ENCODE measurements around the gene DIP2B.
A peak's percentile ranks its signal among the peaks of the same experiment; 100 is the strongest.

Gene DIP2B

GRCh38 chr12:50650285-50650684 is 145.5 kb downstream of the DIP2B start:
- TF ChIP-seq, protein P1, sequence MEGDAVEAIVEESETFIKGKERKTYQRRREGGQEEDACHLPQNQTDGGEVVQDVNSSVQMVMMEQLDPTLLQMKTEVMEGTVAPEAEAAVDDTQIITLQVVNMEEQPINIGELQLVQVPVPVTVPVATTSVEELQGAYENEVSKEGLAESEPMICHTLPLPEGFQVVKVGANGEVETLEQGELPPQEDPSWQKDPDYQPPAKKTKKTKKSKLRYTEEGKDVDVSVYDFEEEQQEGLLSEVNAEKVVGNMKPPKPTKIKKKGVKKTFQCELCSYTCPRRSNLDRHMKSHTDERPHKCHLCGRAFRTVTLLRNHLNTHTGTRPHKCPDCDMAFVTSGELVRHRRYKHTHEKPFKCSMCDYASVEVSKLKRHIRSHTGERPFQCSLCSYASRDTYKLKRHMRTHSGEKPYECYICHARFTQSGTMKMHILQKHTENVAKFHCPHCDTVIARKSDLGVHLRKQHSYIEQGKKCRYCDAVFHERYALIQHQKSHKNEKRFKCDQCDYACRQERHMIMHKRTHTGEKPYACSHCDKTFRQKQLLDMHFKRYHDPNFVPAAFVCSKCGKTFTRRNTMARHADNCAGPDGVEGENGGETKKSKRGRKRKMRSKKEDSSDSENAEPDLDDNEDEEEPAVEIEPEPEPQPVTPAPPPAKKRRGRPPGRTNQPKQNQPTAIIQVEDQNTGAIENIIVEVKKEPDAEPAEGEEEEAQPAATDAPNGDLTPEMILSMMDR (IDR thresholded peaks at IDR 0.05; ENCODE audit: control insufficient read depth, extremely low read depth, insufficient read depth): no peak
- DNase-seq (ENCODE audit: low read depth): no peak
- H3K4me3 ChIP-seq (ENCODE audit: low read depth, low read length): no peak overlapping the region

DNA sequence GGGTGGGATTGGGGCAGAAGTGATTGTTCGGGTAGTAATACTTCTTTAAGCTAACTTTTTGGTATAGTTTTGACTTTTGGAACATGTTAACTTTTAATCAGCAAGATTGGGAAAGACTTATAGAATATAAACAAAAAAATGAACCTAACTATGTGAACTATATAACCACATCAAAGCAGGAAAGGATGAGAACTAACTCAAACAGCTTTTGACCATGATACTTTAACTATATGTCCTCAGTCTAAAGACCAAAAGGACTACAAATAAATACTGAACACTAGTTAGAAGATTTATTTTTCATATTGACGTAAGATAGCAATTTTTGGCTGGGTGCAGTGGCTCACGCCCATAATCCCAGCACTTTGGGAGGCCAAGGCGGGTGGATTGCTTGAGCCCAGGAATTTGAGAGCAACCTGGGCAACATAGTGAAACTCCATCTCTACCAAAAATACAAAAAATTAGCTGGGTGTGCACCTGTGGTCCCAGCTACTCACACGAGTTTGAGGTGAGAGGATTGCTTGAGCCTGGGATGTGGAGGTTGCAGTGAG is 150.7 kb downstream of the DIP2B start:
- DNase-seq (ENCODE audit: low read depth): no peak
- TF ChIP-seq, protein P1 (IDR thresholded peaks at IDR 0.05; ENCODE audit: control insufficient read depth, extremely low read depth, insufficient read depth): no peak
- no peak overlapping the region for H3K4me3 ChIP-seq (ENCODE audit: low read depth, low read length)

GRCh38 chr12:50659260-50659659 is 154.5 kb downstream of the DIP2B start:
- TF ChIP-seq, protein P1 (IDR thresholded peaks at IDR 0.05; ENCODE audit: control insufficient read depth, extremely low read depth, insufficient read depth): no peak
- no peak for DNase-seq (ENCODE audit: low read depth)
- no peak overlapping the region; the same call in 1 of the 2 replicates for H3K4me3 ChIP-seq (ENCODE audit: low read depth, low read length)

DNA sequence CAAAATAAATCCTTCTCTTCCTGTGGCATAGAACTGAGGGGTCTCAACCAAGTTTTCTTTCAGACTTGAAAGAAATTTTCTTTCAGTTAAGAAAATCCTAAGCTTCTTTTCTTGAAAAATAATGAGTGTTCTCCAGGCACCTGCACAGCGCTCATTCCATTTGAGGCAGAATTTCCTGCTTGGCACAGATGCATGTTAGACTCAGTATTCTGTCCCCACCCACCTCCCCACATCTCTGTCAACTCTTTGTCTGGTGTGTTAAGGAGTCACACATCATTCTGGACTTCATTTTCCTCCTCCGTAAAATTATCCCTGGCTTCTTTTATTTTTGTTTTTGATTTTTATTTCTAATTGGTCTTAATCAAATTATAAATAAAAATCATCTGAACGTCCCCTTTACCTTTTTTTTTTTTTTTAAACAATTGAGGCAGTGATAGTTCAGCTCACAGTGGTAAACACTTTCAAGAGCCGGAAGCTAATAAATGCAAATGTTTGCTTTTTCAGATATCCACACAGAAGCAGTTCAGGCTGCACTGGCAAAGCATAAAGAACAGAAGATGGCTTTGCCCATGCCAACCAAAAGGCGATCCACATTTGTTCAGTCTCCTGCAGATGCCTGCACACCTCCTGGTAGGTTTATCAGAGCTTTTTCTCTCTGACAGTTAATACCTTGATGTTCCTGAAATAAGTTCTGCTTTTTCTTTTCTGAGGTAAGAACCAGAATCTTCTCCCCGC is 155.1 kb downstream of the DIP2B start:
- peak; percentile 56 for DNase-seq (ENCODE audit: low read depth)
- TF ChIP-seq, protein P1 (IDR thresholded peaks at IDR 0.05; ENCODE audit: control insufficient read depth, extremely low read depth, insufficient read depth): no peak
- peak overlapping the region; percentile 18; the same call in 1 of the 2 replicates for H3K4me3 ChIP-seq (ENCODE audit: low read depth, low read length)

DNA sequence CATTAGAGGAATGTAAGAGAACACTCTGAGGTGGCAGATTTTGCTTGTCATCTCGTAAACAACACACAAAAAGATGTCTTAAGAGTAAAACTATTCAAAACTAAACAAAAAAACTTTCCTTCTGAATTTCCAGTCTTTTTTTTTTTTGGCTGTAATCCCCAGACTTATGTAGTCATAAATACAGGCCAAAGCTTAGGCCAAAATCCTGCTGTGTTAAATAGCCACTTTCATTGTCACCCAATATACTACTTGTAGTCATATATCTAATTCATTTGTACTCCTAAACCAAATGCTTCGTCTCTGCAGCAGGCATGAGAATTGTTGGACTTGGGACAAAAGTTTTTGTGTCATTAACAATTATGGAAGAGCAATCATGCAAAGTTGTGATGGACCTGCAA is 155.6 kb downstream of the DIP2B start:
- TF ChIP-seq, protein P1 (IDR thresholded peaks at IDR 0.05; ENCODE audit: control insufficient read depth, extremely low read depth, insufficient read depth): no peak
- no peak for DNase-seq (ENCODE audit: low read depth)
- H3K4me3 ChIP-seq (ENCODE audit: low read depth, low read length): no peak overlapping the region

DNA sequence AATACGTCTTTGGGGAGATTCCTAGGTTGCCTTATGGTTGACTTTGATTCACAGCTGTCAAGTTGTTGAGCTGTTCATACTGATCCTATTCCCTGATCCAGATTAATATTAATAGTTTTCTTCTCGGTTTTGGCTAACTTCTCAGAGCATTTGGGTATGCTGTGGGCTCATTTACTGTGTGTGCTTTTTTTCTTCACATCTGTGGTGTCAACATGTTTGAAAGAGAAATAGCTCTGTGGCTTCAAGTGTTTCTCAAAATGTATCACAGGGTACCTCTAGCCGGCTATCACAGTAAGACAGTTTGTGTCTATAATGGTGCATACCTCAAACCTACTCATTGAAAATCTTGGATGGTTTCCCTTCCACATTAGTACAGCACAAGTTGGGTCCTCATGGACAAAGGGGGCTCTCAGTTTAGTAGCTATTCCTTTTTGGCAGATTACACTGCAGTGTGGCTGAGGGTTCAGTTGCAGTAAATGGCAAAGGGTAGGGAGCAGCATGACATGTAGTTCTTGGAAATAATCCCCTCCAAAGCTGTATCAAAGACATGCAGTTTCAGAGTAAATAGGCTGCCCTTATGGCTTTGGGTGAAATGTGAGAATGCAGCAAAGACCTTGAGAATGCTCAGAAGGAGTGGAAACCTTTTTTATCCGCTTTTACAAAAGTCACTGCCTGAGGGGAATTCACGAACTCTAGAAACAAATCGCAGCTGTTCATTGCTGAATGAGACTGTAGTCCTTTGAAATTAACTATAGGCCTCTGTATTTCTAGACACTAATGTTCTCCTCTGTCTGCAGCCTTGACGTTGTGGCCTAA is 156.7 kb downstream of the DIP2B start:
- TF ChIP-seq, protein P1 (IDR thresholded peaks at IDR 0.05; ENCODE audit: control insufficient read depth, extremely low read depth, insufficient read depth): no peak
- DNase-seq (ENCODE audit: low read depth): no peak

More for the DNA sequence above, 156.7 kb downstream of the DIP2B start:
- no peak overlapping the region for H3K4me3 ChIP-seq (ENCODE audit: low read depth, low read length)
